Right cardiac atrium (tissue), 5 donors: ENCODE results near the gene KCNE1. TPM values are rescaled to one million over a fixed set of nuclear protein-coding genes. Genes with fewer than 3 reads are reported as not detected.
A peak's percentile ranks its signal among the peaks of the same experiment; 100 is the strongest.
"Not testable (repeated sequence)": the region's sequence is repeated elsewhere in the genome, so short reads cannot be mapped to it uniquely, and the experiment has no call there.

Experiments used
- ATAC-seq, 2 donors: fragments of 200-7000 bp; cut with Tn5 transposase; one replicate each; pipeline versions ENCODE4 v1.8.0 to v1.9.1; 2020; ENCODE audit warnings: moderate library complexity in 2 of 2, mild to moderate bottlenecking in 1 of 2
- DNase-seq, 3 donors: peaks; one replicate each; pipeline ENCODE4 v3.0.0-alpha.2; 2020
- H3K27ac ChIP-seq: one replicate; pipeline ENCODE4 v1.5.1; 2013; ENCODE audit warnings: mild to moderate bottlenecking, low read length, control low read depth, moderate library complexity
- H3K27me3 ChIP-seq: one replicate; pipeline ENCODE4 v1.6.1; 2013; ENCODE audit not compliant: control insufficient read depth, insufficient read depth
- H3K4me1 ChIP-seq: one replicate; pipeline ENCODE4 v1.6.1; 2013; ENCODE audit warnings: low read length; ENCODE audit not compliant: control insufficient read depth, insufficient read depth
- H3K4me3 ChIP-seq: one replicate; pipeline ENCODE4 v1.5.1; 2013; ENCODE audit warnings: low read length, control low read depth
- H3K9me3 ChIP-seq: one replicate; pipeline ENCODE4 v1.6.1; 2013; ENCODE audit warnings: low read length; ENCODE audit not compliant: control insufficient read depth
- WGBS: extraction: QIAGEN DNeasy Blood & Tissue Kit; methylation state at CpG from one replicate; pipeline ENCODE4 v1.1.7; 2013; 5-methylcytosine and 5-hydroxymethylcytosine counted together
- intact Hi-C, 4 donors: fragments of 100-400 bp; cut with DNase I; formaldehyde crosslinking; loops; one replicate each; pipeline versions ENCODE4 v1.11.0 to v1.14.0; 2022 to 2023
- polyA plus RNA-seq: library from polyadenylated mRNA; stranded (reverse); fragments of 200-250 nt; gene quantifications from one replicate; pipeline ENCODE4 v1.2.3, GENCODE V29; 2013
- total RNA-seq, 4 donors: library from RNA; stranded (reverse); fragmentation: NEBNext Ultra II Directional; extraction: Animal tissue kit (Norgen Biotek cat#: 25700); gene quantifications; one replicate each; pipeline ENCODE4 v1.2.1, GENCODE V29; 2021
- donor health status: healthy with polysubstance abuse.
- donor health status: DM: no; HTN: yes; CAD: no.
- donor health status: DM: no; HTN: no; CAD: no.
- donor health status: DM: no; HTN: yes; CAD: no; lungs with severe emphysema.
- donor health status: DM: yes; HTN: yes; CAD: no.

KCNE1 gene
- total and polyA plus RNA-seq, 5 donors, result 3.6 to 11.4 (median 8.3) TPM

DNA sequence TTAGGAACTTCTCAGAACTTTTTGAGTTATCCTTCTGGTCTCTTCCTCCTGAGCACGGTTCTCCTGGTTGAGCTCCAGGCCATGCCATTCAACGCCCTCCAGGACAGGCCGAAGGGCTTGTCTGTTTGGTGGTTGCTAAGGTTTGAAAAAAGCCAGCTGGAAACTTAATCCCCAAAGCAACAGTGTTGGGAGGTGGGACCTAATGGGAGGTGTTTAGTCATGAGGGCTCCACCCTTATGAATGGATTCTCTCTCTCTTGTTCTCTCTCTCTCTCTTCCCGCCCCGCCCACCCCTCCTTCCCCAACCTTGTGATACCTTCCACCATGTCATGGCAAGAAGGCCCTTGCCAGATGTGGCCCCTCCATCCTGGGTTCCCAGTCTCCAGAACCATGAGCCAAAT, 829 bp downstream of the KCNE1 start:
- no peak overlapping the region for H3K27ac ChIP-seq
- intact Hi-C loops, result no loop called here
- no peaks in the 10 kb centered on the region for H3K9me3 ChIP-seq
- no peak overlapping the region for H3K4me3 ChIP-seq
- ATAC-seq (peak; percentile 23 to 54), DNase-seq (no peak)
- no peaks in the 10 kb centered on the region for H3K27me3 ChIP-seq
- H3K4me1 ChIP-seq, result peaks cover 3% of the 10 kb centered on the region
- 71% methylated on average over 5 of the region's 5 CpGs for WGBS

DNA sequence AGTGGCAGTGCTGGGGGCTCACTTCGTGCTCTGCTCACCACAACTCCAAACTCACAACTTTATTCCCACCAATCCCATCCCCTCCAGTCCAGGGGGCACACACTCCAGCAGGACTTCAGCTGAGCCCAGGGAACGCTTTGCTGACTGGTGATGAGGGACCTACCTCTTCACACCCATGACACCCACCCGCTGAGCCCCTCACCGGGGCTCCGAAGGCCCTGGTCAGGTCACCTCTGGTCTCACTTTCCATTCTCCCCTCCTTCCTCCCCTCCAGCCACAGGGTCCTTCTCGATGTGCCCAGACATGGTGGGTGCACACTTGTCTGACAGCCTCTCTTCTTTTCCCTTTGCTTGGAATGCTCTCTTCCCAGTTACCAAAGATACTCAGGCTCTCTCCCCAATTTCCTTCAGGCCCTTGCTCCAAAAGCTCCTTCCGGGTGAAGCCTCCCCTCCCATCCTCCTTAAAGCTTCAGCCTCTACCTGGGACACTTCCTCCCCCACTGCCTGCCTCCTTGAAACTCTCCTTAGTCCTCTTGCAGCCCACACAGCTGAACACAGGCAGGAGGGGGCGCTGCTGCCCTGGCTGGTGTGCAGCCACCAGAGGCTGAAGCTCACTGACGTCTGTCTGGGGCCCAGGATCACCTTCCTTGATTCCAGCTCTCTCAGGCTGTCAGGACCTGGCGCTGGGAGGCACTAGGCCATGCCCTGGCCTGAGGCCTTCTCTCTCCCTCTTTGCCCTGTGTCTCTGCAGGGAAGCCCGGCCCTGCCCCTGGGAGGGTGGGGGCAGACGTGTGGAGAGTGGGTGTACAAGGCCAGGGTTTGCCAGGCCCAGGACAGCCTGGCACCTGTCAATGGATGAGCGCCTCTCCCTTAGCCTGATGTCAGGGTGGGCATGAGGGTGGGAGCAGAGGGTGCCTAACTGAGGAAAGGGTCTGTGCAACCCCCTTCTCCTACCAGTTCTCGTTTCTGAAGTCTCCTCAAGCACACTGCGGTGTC, 1.6 kb downstream of the KCNE1 start:
- Histone ChIP-seq H3K27me3 (no peaks in the 10 kb centered on the region), H3K9me3 (no peaks in the 10 kb centered on the region), H3K4me3 (no peak overlapping the region), H3K27ac (no peak overlapping the region), H3K4me1 (peaks cover 3% of the 10 kb centered on the region)
- ATAC-seq (peak; percentile 85 to 87), DNase-seq (peak; percentile 77 to 92 (median 91))
- intact Hi-C loops, result no loop called here
- 73% methylated on average over 15 of the region's 15 CpGs for WGBS

DNA sequence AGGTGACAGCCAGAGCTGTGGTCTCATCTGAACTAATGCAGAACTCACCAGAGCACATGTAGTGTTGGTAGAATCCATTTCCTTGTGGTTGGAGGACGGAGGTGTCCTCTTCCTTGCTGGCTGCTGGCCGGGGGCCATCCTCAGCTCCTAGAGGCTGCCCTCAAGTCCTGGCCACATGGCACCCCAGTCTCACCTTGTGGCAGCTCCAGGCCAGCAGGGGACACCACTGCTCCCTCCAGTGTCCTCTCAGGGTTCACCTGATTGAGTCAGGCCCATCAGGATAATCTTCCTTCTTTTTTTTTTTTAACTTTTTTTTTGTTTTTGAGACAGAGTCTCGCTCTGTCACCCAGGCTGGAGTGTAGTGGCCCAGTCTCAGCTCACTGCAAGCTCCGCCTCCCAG, 2.9 kb downstream of the KCNE1 start:
- DNase-seq, result peak in 1 of 3 donors; percentile 46
- Histone ChIP-seq H3K27ac (no peak overlapping the region), H3K4me3 (no peak overlapping the region), H3K27me3 (no peaks in the 10 kb centered on the region), H3K9me3 (no peaks in the 10 kb centered on the region), H3K4me1 (peaks cover 3% of the 10 kb centered on the region)
- WGBS, result 84% methylated on average over 4 of the region's 4 CpGs
- intact Hi-C loops, result no loop called here
- no peak for ATAC-seq

DNA sequence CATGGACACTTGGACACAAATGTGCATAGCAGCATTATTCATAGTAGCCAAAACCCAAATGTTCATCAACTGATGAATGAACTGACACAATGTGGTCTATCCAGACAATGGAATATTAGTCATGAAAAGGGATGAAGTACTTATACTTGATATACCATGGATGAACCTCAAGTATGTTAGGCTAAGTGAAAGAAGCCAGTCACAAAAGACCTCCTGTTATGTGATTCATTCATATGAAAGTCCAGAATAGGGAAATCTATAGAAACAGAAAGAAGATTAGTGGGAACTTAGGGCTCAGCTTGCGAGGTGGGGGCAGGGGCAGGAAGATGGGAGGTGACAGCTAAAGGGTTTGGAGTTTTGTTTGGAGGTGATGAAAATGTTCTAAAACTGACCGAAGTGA, 7.4 kb downstream of the KCNE1 start:
- Histone ChIP-seq H3K4me1 (no peaks in the 10 kb centered on the region), H3K9me3 (no peaks in the 10 kb centered on the region), H3K4me3 (no peak overlapping the region), H3K27ac (no peak overlapping the region), H3K27me3 (no peaks in the 10 kb centered on the region)
- no peak for DNase-seq
- ATAC-seq, result no peak
- intact Hi-C loops, result no loop called here
- 87% methylated on average over 2 of the region's 2 CpGs for WGBS

DNA sequence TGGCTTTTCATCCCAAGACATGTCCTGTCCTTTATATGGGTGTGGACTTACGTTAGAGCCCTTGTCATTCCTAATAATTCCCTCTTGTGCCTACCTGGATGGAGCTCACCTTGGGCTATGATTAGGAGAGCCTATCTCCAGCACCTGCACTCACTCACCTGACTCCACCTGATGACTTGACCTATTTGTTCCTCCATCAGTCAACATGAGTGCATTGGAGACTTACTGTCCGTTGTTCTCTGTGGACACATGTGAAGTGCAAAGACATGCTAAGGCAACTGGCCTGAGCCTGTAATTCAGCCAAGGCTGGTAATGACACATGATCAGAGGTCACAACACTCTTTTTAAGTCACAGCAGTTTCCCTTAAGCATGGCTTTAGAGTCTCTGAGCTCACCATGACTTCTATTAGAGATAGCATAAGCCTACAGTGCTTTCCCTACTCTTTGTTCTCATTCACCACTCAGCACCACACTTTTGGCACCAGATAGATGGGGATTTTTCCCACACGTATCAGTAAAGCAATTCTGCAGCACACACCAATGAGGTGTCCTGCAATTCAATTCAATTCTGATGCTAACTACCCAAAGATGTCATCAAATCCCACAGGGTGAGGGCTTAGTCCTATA, 9.4 kb downstream of the KCNE1 start:
- H3K4me1 ChIP-seq, result no peaks in the 10 kb centered on the region
- H3K27me3 ChIP-seq, result no peaks in the 10 kb centered on the region
- ATAC-seq (no peak), DNase-seq (no peak)
- no peaks in the 10 kb centered on the region for H3K9me3 ChIP-seq
- no peak overlapping the region for H3K27ac ChIP-seq
- intact Hi-C loops, result no loop called here
- H3K4me3 ChIP-seq, result no peak overlapping the region
- 77% methylated on average over 3 of the region's 3 CpGs for WGBS

DNA sequence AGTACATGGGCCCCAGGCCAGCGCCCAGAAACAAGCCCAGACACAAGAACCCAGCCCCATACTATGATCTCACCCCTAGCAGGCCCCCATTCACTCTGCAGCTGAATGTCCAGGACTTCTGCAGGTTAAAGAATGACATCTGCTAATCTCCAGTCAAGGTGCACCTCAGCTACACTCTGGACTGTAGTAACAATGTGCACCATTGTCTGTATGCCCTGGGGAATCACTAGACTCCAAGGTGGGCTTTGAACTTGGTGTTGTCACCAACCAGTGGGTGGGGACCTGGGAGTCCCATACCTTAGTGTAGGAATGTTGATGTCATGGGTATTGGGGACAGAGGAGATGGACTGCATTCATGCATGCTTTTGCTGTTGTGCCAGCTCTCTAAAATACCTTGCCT, 10.3 kb downstream of the KCNE1 start:
- H3K9me3 ChIP-seq, result no peaks in the 10 kb centered on the region
- WGBS, result 76% methylated on average over 1 of the region's 1 CpG
- H3K4me3 ChIP-seq, result no peak overlapping the region
- intact Hi-C loops, result no loop called here
- H3K4me1 ChIP-seq, result no peaks in the 10 kb centered on the region
- H3K27ac ChIP-seq, result no peak overlapping the region
- H3K27me3 ChIP-seq, result no peaks in the 10 kb centered on the region
- DNase-seq, result no peak
- ATAC-seq, result no peak

DNA sequence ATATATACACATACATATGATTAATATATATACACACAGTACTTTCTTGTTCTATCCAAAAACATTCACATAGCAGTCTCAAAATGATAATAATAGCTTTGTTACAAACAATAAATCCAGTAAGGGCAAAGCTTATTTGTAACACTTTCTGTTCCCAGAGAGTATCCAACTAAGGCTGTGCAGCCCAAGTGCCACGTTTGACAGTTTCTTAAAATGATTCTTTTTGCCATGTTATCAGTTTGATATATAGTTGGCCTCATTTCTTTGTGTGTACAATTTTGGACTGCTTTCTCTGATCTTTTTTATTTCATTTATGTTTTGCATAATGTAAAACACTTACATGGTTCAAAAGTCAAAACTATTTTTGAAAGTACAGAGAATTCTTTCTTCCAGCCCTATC, 11.8 kb downstream of the KCNE1 start:
- Histone ChIP-seq H3K4me3 (no peak overlapping the region), H3K4me1 (no peaks in the 10 kb centered on the region), H3K27ac (no peak overlapping the region), H3K9me3 (no peaks in the 10 kb centered on the region), H3K27me3 (no peaks in the 10 kb centered on the region)
- intact Hi-C loops, result no loop called here
- DNase-seq (no peak), ATAC-seq (no peak)
- WGBS, result 65% methylated on average over 1 of the region's 1 CpG

DNA sequence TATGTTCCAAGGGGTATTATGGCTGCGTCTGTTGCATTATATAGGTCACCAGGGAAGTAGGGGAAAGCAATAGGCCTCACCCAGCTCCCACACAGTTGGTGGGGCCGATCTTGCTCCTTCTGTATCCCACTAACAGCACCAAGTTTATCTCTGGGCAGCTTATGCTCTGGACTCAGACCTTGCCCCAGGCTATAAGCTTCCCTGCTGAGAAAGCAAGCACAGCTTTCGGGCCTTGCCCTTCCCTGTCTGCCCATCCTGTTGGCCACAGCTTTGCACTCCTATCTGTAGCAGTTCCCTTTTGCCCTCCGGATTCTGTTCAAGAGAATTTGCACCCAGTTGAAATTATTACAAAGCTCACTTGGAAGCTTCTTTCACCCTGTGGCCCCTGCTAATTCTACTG, 12.9 kb downstream of the KCNE1 start:
- Histone ChIP-seq H3K4me1 (no peaks in the 10 kb centered on the region), H3K4me3 (no peak overlapping the region), H3K27me3 (no peaks in the 10 kb centered on the region), H3K27ac (no peak overlapping the region), H3K9me3 (no peaks in the 10 kb centered on the region)
- 74% methylated on average over 4 of the region's 4 CpGs for WGBS
- intact Hi-C loops, result no loop called here
- DNase-seq (no peak), ATAC-seq (no peak)

DNA sequence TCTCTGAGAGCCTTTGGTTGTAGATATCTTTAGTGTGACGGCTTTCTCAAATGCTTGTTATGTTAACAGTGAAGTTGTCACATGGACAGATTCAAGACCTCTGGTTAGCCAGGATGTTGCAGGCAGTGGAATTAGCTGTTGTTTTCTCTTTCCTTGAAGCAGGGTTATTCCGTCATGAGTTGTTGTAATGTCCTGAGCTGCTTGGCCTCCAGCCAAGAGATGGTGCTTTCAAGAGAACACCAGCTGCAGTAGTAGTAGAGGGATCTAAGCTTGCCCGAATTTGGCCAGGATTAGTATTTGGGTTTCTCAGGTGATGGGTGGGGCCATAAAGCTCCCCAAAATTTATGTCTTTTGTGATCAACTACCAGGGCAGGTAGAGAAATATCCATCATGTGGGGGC, 13.4 kb downstream of the KCNE1 start:
- DNase-seq, result peak in 2 of 3 donors; percentile 28 to 53
- Histone ChIP-seq H3K27me3 (no peaks in the 10 kb centered on the region), H3K9me3 (no peaks in the 10 kb centered on the region), H3K4me1 (no peaks in the 10 kb centered on the region), H3K4me3 (no peak overlapping the region), H3K27ac (no peak overlapping the region)
- ATAC-seq, result no peak
- 30% methylated on average over 3 of the region's 3 CpGs for WGBS
- intact Hi-C loops, result no loop called here

DNA sequence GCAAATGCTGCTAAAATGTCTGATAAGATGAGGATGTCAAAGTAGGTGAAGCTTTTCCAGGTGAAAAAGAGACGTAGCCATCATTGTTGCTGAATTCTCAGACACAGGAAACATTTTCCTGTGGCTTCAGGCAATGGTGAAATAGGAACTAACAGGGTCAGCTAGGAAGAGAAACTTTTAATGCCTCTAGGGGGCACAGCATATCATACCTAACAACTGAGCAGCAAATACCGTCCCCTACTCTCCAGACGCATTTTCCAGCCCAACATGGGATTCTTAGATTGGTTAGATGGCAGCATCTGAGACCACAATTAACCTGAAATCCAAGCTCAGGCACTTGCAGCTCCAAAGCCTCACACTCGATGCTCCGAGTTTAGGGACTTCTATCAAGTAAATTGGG, 28.2 kb downstream of the KCNE1 start:
- H3K27me3 ChIP-seq, intact Hi-C loops, H3K4me1 ChIP-seq, ATAC-seq, H3K9me3 ChIP-seq, H3K27ac ChIP-seq, DNase-seq, H3K4me3 ChIP-seq: not testable (repeated sequence)
- no CpG with 5 or more reads among the region's 5 CpGs for WGBS

DNA sequence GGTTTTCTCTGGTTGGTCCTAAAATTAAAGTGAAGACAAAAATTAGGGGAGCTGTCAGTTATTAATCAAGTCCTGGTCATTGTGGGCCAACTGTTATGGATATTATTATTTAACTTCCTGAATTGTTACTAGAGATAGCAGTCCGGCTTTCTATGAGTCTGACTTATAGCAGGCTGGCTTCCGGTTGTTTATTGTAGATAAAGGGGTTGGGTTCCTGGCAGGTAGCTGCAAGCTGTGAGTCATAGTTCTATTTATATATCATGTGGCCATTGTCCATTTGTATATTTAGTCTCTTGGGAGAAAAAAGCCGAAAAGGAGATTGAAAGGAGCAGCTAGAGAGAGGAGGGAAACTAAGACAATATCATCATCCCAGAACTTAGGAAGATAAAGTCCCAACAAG, 28.6 kb downstream of the KCNE1 start:
- H3K27me3 ChIP-seq, H3K27ac ChIP-seq, DNase-seq, ATAC-seq, H3K9me3 ChIP-seq, H3K4me1 ChIP-seq, intact Hi-C loops, H3K4me3 ChIP-seq: not testable (repeated sequence)
- WGBS, result no CpG with 5 or more reads among the region's 3 CpGs
